ENCODE data around the gene RETREG3.

The RETREG3 gene

GRCh38 chr17:42598905-42599304 is 10.3 kb downstream of the RETREG3 start:
- no peak for TF ChIP-seq FOXP2 (optimal IDR thresholded peaks at IDR 0.05; ENCODE audit: borderline replicate concordance, extremely low read depth, extremely low read length, insufficient read depth)

- TF ChIP-seq FOXP2 (optimal IDR thresholded peaks at IDR 0.05; ENCODE audit: borderline replicate concordance, extremely low read depth, extremely low read length, insufficient read depth) (no peak), TAF1 (IDR thresholded peaks at IDR 0.05; ENCODE audit: borderline replicate concordance, insufficient read depth, low read length) (no peak), SIN3A (IDR thresholded peaks at IDR 0.05; ENCODE audit: borderline replicate concordance, insufficient read depth, low read length) (no peak), POLR2AphosphoS5 (IDR thresholded peaks at IDR 0.05; ENCODE audit: low read depth, low read length) (no peak), REST (IDR thresholded peaks at IDR 0.05; ENCODE audit: insufficient read depth in 1 of 2, low read depth in 2 of 2, low read length in 2 of 2) (no peak)
These were observed 12.8 kb downstream of the RETREG3 start for GRCh38 chr17:42596386-42596785.

GRCh38 chr17:42591411-42591810 is 17.8 kb downstream of the RETREG3 start:
- TF ChIP-seq SIN3A (IDR thresholded peaks at IDR 0.05; ENCODE audit: borderline replicate concordance, insufficient read depth, low read length): no peak
- no peak for TF ChIP-seq FOXP2 (optimal IDR thresholded peaks at IDR 0.05; ENCODE audit: borderline replicate concordance, extremely low read depth, extremely low read length, insufficient read depth)
- no peak for TF ChIP-seq REST (IDR thresholded peaks at IDR 0.05; ENCODE audit: insufficient read depth in 1 of 2, low read depth in 2 of 2, low read length in 2 of 2)
- no peak for TF ChIP-seq POLR2AphosphoS5 (IDR thresholded peaks at IDR 0.05; ENCODE audit: low read depth, low read length)
- TF ChIP-seq TAF1 (IDR thresholded peaks at IDR 0.05; ENCODE audit: borderline replicate concordance, insufficient read depth, low read length): no peak

- no peak for TF ChIP-seq POLR2AphosphoS5 (IDR thresholded peaks at IDR 0.05; ENCODE audit: low read depth, low read length)
- no peak for TF ChIP-seq TAF1 (IDR thresholded peaks at IDR 0.05; ENCODE audit: borderline replicate concordance, insufficient read depth, low read length)
- TF ChIP-seq SIN3A (IDR thresholded peaks at IDR 0.05; ENCODE audit: borderline replicate concordance, insufficient read depth, low read length): no peak
- TF ChIP-seq FOXP2 (optimal IDR thresholded peaks at IDR 0.05; ENCODE audit: borderline replicate concordance, extremely low read depth, extremely low read length, insufficient read depth): no peak
- TF ChIP-seq REST (IDR thresholded peaks at IDR 0.05; ENCODE audit: insufficient read depth in 1 of 2, low read depth in 2 of 2, low read length in 2 of 2): no peak
These were observed 18.3 kb downstream of the RETREG3 start for GRCh38 chr17:42590886-42591285.

- TF ChIP-seq SIN3A (IDR thresholded peaks at IDR 0.05; ENCODE audit: borderline replicate concordance, insufficient read depth, low read length) (no peak), FOXP2 (optimal IDR thresholded peaks at IDR 0.05; ENCODE audit: borderline replicate concordance, extremely low read depth, extremely low read length, insufficient read depth) (no peak), REST (IDR thresholded peaks at IDR 0.05; ENCODE audit: insufficient read depth in 1 of 2, low read depth in 2 of 2, low read length in 2 of 2) (no peak), POLR2AphosphoS5 (IDR thresholded peaks at IDR 0.05; ENCODE audit: low read depth, low read length) (no peak), TAF1 (IDR thresholded peaks at IDR 0.05; ENCODE audit: borderline replicate concordance, insufficient read depth, low read length) (no peak)
These were observed 22.5 kb downstream of the RETREG3 start for GRCh38 chr17:42586514-42587230.
